Parathyroid adenoma (tissue), 2 donors: ENCODE data around the gene ESCO1.

Source experiments
- H2AFZ ChIP-seq: fragments of 300-600 bp; sonication (generic); one replicate; pipeline ENCODE4 v1.7.0; 2017; ENCODE audit warnings: antibody characterized with exemption, mild to moderate bottlenecking
- H3K27ac ChIP-seq: fragments of 300-600 bp; sonication (generic); one replicate; pipeline ENCODE4 v1.7.0; 2017
- H3K27me3 ChIP-seq: fragments of 300-600 bp; sonication (generic); one replicate; pipeline ENCODE4 v1.7.0; 2017; ENCODE audit warnings: low read length; ENCODE audit not compliant: control insufficient read depth, insufficient read depth
- H3K36me3 ChIP-seq: fragments of 300-600 bp; sonication (generic); one replicate; pipeline ENCODE4 v1.7.0; 2017; ENCODE audit warnings: low read length; ENCODE audit not compliant: control insufficient read depth, insufficient read depth
- H3K4me1 ChIP-seq: fragments of 300-600 bp; sonication (generic); one replicate; pipeline ENCODE4 v1.7.0; 2017; ENCODE audit warnings: control low read depth
- H3K4me2 ChIP-seq: fragments of 300-600 bp; sonication (generic); one replicate; pipeline ENCODE4 v1.7.0; 2017; ENCODE audit warnings: low read length
- H3K4me3 ChIP-seq: fragments of 300-600 bp; sonication (generic); one replicate; pipeline ENCODE4 v1.7.0; 2017; ENCODE audit warnings: low read depth, low read length
- H3K79me2 ChIP-seq: fragments of 300-600 bp; sonication (generic); one replicate; pipeline ENCODE4 v1.7.0; 2017; ENCODE audit warnings: control low read depth
- H3K9ac ChIP-seq: fragments of 300-600 bp; sonication (generic); one replicate; pipeline ENCODE4 v1.7.0; 2017; ENCODE audit warnings: mild to moderate bottlenecking
- H3K9me3 ChIP-seq: fragments of 300-600 bp; sonication (generic); one replicate; pipeline ENCODE4 v1.7.0; 2017; ENCODE audit warnings: low read length; ENCODE audit not compliant: control insufficient read depth
- TF ChIP-seq, protein P1 (sequence below): fragments of 300-600 bp; sonication (generic); IDR thresholded peaks from one replicate; pipeline ENCODE4 v1.7.0; 2017; ENCODE audit warnings: antibody characterized with exemption, mild to moderate bottlenecking
- donor health status: primary hyperparathyroidism.

ESCO1 gene

DNA sequence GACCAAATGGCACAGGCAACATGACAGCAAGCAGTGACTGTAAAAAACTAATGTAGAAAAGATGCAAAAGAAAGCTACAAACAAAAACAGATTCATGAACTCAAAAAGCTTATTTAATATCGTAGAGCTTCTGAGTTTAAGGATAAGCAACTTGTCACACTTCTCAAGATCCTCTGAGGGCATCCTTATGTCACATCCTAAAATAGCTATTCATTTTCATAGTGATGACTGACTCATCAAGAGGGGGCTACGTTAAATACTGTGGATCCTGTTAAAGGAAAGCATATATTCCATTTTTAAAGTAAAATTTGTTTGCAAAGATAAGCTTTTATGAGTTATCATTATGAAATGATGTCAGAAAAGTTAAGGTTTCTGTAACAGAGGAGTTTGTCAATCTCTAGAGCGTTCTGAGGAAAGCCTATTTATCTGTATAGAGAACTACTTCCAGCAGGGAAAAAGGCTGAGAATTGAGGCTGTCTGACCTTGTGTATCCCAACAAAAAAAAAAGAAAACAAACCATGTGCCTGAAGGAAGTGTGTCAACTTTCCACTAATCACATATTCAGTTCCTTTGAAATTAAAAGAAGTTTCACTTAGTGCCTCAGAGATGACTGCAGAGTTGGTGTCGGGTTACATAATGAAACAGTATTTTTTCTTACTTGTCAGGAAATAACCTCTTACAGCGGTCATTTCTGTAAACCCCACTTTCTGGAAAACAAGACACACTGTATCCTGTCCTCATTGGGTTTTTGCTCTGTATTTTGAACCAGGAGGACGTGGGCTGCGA, 115.5 kb downstream of the ESCO1 start:
- Histone ChIP-seq H3K27me3 (no peaks in the 10 kb centered on the region), H3K36me3 (no peaks in the 10 kb centered on the region), H3K9me3 (no peaks in the 10 kb centered on the region), H2AFZ (no peak overlapping the region), H3K9ac (no peak overlapping the region), H3K79me2 (no peaks in the 10 kb centered on the region), H3K4me2 (no peak overlapping the region), H3K4me3 (no peak overlapping the region), H3K27ac (no peak overlapping the region), H3K4me1 (peaks cover 3% of the 10 kb centered on the region)
- TF ChIP-seq, protein P1, sequence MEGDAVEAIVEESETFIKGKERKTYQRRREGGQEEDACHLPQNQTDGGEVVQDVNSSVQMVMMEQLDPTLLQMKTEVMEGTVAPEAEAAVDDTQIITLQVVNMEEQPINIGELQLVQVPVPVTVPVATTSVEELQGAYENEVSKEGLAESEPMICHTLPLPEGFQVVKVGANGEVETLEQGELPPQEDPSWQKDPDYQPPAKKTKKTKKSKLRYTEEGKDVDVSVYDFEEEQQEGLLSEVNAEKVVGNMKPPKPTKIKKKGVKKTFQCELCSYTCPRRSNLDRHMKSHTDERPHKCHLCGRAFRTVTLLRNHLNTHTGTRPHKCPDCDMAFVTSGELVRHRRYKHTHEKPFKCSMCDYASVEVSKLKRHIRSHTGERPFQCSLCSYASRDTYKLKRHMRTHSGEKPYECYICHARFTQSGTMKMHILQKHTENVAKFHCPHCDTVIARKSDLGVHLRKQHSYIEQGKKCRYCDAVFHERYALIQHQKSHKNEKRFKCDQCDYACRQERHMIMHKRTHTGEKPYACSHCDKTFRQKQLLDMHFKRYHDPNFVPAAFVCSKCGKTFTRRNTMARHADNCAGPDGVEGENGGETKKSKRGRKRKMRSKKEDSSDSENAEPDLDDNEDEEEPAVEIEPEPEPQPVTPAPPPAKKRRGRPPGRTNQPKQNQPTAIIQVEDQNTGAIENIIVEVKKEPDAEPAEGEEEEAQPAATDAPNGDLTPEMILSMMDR = no peak

DNA sequence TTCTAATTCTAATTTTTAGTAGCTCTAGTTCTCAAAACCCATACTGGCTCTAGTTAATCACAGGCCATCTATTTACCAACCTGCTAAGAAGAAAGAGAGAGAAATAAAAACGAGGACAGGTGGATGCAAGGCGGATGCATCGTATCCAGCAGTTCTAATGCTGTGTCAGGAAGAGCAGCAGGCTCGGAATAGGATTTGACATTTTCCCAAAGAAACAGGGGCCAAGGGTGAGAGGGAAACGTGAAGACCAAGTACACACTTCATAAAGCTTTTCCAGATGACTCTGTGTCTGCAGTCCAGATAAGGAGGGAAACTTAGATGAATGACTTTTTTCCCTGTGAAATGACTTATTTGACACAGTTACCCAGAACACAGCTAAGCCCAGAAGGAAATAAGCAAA, 117.5 kb downstream of the ESCO1 start:
- no peak overlapping the region for H3K4me2 ChIP-seq
- no peak overlapping the region for H3K9ac ChIP-seq
- H2AFZ ChIP-seq = no peak overlapping the region
- no peaks in the 10 kb centered on the region for H3K9me3 ChIP-seq
- no peak overlapping the region for H3K4me3 ChIP-seq
- H3K79me2 ChIP-seq = no peaks in the 10 kb centered on the region
- H3K27ac ChIP-seq = no peak overlapping the region
- H3K27me3 ChIP-seq = no peaks in the 10 kb centered on the region
- H3K36me3 ChIP-seq = no peaks in the 10 kb centered on the region
- TF ChIP-seq, protein P1 = no peak
- H3K4me1 ChIP-seq = peaks cover 3% of the 10 kb centered on the region

DNA sequence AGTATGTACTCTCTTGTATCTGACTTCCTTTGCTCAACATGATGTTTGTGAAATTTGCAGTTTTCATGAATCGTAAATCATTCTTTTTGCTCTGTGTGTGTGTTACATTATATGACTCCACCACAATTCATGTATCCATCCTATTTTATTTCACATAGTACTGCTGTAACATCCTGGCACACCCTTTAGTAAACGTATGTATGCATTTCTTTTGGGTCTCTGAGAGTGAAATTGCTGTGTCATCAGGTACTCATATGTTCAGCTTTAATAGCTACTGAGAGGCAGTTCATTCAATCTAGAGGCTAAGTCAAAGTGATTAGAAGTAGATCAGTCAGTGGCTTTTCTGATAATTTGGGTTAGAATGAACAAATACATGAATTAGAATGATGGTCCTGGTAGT, 118.8 kb downstream of the ESCO1 start:
- TF ChIP-seq, protein P1 = no peak
- H2AFZ ChIP-seq = no peak overlapping the region
- peaks cover 3% of the 10 kb centered on the region for H3K4me1 ChIP-seq
- no peak overlapping the region for H3K9ac ChIP-seq
- H3K9me3 ChIP-seq = no peaks in the 10 kb centered on the region
- no peaks in the 10 kb centered on the region for H3K79me2 ChIP-seq
- no peak overlapping the region for H3K4me2 ChIP-seq
- H3K4me3 ChIP-seq = no peak overlapping the region
- H3K27me3 ChIP-seq = no peaks in the 10 kb centered on the region
- no peak overlapping the region for H3K27ac ChIP-seq
- no peaks in the 10 kb centered on the region for H3K36me3 ChIP-seq

DNA sequence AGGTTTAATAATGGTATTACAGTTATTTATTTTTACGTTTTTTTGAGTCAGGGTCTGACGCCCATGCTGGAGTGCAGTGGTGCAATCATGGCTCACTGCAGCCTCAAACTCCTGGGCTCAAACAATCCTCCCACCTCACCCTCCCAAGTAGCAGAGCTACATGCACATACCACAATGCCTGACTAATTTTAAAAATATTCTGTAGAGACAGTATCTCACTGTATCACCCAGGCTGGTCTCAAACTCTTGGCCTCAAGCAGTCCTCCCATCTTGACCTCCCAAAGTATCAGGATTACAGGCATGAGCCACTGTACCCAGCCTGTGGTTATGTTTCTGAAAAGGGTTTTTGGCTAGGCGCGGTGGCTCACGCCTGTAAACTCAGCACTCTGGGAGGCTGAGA, 120.8 kb downstream of the ESCO1 start:
- no peaks in the 10 kb centered on the region for H3K36me3 ChIP-seq
- no peak overlapping the region for H2AFZ ChIP-seq
- H3K4me2 ChIP-seq = no peak overlapping the region
- no peak overlapping the region for H3K4me3 ChIP-seq
- H3K9me3 ChIP-seq = no peaks in the 10 kb centered on the region
- no peak overlapping the region for H3K27ac ChIP-seq
- H3K9ac ChIP-seq = no peak overlapping the region
- TF ChIP-seq, protein P1 = no peak
- H3K27me3 ChIP-seq = no peaks in the 10 kb centered on the region
- no peaks in the 10 kb centered on the region for H3K79me2 ChIP-seq
- no peaks in the 10 kb centered on the region for H3K4me1 ChIP-seq
